ENCODE data around the gene MRPL22.

MRPL22 gene

DNA sequence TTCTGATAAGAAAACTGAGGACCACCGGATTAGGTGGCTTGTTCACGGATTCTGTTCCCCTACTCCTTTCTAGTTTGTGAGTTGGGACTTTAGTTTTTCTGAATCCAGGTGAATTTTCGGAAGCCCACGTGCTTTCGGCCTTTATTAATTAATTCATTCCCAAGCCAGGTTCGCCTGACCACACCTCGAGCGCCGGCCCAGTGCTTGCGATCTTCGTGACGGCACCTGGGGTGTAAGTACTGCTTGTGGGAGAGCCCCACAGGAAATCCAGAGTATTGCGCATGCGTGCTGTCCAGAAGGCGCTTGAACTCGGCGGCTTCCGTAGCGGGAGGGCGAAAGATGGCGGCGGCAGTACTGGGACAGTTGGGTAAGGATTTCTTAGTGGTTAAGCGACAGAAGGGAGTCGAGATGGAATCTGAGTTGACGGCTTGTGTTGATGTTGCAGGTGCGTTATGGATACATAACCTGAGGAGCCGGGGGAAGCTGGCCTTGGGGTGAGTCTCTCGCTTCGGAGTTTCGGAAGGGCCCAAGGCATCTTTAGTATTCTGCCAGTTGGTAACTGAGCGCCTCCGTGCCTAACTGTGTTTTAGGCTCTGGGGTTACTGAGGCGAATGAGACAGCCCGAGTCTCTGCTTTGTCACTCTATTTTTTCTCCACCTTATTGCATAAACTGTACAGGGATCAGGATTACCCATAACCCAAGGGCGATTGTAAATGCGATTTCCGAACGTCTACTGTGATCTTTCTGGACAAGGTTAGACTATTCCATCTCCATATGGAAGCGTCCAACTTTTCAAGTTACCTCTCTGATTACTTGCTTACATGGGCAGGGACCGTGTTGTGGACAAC, at the start of gene MRPL22:
MRPL22 (plus strand) TSS at position 302 of the 849 bp plus-strand sequence; CDS start at position 340, 38 bp downstream.
- in situ Hi-C loops (cut with HindIII; ENCODE audit: low sequenced_read_pairs), result no loop called here

DNA sequence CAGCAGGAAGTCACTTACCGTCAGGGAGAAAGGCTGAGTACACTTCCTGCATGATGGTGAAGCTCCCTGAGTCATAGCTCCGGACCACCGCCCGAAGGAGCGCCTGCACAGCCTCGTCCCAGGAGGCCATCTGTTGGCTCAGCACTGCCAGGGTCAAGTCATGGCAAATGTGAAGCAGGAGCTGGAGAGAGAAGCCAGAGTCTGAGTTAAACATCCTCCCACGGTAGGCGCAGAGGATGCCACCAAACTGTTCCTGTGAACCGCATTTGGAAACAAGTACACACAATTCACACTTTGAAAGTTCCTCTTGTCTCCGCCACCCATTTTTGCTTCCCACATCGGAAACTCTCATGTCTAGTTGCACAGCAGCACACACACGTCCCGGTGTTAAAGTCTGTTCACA, 48.5 kb upstream of the MRPL22 start:
- in situ Hi-C loops (cut with HindIII; ENCODE audit: low sequenced_read_pairs), result no loop called here

DNA sequence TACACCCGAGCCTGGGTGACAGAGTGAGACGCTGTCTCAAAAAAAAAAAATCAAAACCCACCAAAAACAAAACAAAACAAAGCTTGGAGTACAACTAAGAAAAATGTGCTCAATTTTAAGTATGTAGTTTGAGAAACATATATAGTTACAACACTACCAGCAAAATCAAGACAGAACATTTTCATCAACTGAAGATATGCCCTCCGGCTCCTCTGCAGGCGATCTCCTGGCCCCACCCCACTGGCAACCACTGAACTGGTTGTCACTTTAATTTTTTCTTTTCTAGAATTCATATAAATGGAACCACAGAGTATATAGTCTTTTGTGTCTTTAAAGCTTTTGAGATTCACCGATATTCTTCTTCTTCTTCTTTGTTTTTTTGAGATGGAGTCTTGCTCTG, 47.5 kb upstream of the MRPL22 start:
- in situ Hi-C loops (cut with HindIII; ENCODE audit: low sequenced_read_pairs), result no loop called here

DNA sequence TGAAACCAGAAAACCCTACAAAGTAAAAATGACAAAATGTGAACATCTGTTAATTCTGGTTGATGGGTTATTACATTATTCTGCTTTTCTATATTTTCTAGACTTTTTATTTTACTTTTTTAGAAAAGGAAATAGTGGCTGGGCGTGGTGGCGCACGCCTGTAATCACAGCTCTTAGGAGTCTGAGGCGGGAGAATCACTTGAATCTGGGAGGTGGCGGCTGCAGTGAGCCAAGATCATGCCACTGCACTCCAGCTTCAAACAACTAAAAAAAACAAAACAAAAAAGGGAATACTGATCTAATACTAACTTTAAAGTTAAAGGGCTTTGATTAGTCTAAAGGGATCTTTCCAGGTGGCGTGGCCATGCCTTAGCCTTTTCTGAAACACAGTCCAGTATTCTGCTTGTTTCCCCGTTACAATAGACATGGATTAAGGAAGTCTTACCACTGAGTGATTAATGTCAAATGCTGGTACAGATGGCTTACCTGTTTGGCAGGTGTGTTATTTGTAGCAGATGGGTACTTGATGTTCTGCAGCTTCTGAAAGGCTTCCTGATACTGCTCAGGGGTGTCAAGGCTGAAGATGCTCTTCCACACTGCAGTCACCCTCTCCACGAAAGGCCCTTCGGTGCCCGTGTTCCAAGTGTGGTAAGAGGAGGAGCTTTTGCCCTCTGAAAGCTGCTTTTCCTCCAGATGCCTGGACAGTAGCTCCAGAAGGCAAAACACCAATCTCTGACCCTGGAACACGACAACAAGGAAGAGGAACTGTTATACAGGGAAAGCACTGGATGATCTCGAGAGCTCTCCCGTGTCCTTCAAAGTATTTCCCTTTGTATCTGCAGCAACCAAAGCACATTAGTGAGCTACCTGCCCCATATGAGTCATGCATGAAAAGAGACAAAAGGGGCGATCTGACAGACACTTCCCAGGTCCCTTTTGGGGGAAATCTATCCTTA, 45.0 kb upstream of the MRPL22 start:
- in situ Hi-C loops (cut with HindIII; ENCODE audit: low sequenced_read_pairs), result no loop called here

DNA sequence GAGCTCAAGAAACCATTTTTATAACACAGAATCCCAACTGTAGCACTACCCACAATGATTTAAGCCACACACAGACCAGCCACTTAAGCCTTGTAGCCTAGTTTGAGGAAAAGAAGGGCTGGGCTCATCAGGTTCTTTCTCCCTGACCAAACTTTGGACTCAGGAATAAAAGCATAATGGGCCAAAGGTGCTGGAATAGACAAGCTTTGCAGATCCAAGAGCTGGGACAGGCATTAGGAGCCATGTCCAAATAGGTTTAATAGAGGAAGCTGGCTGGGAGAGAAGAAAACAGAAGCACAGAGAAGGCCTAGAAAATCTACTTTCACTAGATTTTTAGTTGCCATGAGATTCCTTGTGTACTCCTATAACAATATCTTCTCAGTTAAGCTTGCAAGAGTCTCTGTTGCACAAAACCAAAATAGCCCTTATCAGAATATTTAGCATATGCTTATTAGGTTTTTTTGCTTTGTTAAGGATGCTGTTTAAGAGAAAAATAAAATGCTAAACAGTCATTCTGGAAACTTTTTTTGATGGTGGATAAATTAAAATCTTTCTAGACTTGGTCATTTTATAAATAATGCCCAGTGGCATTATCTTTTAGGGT, 44.2 kb upstream of the MRPL22 start:
- in situ Hi-C loops (cut with HindIII; ENCODE audit: low sequenced_read_pairs), result no loop called here

DNA sequence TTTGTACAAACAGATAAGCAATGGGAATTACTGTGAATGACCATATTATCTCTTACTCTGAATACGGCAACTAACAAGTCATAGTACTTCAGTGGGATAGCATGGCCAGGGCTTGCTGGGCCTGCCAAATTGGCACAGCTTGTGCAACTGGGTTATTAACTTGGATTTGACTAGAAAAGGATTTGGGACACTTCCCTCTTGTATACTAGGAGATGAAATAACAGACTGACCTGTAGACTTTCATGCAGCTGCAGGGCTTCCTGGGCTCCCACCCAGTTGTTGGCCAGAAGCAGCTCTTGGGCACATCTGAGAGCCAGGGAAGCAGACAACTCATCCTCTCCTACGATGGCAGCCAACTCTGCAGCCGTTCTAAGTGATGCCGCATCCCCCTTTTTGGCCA, 42.7 kb upstream of the MRPL22 start:
- in situ Hi-C loops (cut with HindIII; ENCODE audit: low sequenced_read_pairs), result no loop called here

DNA sequence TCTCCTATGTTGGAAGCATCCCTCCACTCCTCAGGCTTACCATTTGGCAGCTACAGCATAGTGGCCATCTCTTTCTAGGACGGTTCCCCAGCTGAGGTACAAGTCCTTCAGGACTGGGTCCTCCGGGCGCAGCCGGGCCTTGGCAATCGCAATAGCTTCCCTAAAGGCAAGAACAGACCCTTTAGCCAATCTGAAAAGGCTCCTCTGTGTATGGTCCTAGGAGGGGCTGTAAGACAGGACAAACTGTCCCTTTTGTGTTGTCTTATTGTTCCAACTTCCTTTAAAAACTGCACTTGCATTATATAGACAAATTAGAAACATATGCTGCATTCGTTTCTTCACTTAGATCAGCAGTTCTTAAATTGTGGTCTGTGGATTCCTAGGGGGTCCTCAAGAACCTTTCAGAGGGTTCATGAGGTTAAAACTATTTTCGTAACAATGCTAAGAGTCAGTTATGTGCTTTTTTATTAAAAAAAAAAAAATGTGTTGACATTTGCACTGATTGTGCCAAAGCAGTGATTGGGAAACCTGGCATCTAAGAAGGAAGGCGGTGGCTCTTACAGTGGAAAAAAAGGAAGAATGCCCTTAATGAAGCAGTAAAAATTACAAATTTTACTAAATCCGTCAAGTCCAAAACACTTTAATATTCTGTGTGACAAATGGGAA, 41.6 kb upstream of the MRPL22 start:
- in situ Hi-C loops (cut with HindIII; ENCODE audit: low sequenced_read_pairs), result no loop called here

DNA sequence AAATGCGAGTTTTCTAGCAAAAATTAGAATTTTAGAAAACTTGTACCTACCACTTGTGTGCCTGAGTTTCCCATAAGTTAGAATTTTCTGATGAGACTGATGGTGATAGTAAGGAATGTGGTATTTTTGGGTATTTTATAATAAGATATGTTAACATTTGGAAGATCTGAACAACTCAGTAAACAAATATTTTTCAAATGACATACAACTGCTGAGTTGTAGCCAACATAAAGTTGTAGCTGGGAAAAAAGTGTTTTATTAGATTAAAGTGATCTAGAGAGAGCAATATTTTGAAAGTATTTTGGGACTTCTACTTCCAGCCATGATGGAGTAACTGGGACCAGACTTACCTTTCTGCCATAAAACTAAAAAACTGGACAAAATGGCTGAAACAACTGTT, 40.8 kb upstream of the MRPL22 start:
- in situ Hi-C loops (cut with HindIII; ENCODE audit: low sequenced_read_pairs), result loop anchor here (5.0 to 10.0 kb wide), 2 partner anchors 98 to 255 kb away; no protein-coding TSS in a partner anchor

DNA sequence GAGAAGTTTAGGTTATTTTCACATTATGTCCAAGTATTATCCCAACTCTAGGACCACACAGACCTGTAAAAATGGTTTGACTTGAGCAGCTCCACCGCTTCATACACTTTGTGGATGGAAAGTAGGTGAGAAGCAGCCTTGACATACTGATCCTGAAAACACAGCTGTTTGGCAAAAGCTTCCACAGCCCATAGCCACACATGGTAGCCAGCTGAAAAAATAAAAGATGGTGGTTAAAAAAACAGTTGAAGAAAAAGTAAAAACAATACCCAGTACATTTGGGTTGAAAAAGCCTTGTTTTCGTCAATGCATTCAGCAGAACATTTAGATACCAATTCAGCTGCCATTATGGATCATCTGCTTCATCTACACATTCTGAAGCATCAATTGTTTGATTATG, 39.6 kb upstream of the MRPL22 start:
- in situ Hi-C loops (cut with HindIII; ENCODE audit: low sequenced_read_pairs), result loop anchor here (5.0 to 10.0 kb wide), 2 partner anchors 99 to 256 kb away; no protein-coding TSS in a partner anchor

DNA sequence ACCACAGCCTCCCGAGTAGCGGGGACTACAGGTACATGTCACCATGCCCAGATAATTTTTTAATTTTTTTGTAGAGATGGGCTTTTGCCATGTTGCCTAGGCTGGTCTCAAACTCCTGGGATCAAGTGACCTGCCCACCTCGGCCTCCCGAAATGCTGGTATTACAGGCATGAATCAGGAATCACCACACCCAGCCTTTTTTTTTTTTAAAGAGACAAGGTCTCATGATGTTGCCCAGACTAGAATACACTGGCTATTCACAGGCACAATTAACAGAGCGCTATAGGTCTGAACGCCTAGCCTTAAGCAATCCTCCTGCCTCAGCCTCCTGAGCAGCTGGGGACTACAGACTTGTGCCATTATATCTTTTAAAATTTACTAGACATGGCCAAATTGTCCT, 39.0 kb upstream of the MRPL22 start:
- in situ Hi-C loops (cut with HindIII; ENCODE audit: low sequenced_read_pairs), result loop anchor here (5.0 to 10.0 kb wide), 2 partner anchors 100 to 257 kb away; no protein-coding TSS in a partner anchor

DNA sequence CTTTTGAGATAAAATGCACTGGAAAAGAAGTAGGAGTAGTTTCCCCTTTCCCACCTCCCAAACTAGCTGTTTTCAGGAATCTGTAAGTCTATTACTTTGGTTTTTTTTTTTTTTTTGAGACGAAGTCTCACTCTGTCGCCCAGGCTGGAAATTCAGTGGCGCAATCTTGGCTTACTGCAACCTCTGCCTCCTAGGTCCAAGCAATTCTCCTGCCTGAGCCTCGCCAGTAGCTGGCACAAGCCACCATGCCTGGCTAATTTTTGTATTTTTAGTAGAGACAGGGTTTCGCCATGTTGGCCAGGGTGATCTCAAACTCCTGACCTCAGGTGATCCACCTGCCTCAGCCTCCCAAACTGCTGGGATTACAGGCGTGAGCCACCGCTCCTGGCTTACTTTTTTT, 35.3 kb upstream of the MRPL22 start:
- in situ Hi-C loops (cut with HindIII; ENCODE audit: low sequenced_read_pairs), result loop anchor here (10.0 kb wide), 1 partner anchor 261 kb away; no protein-coding TSS in a partner anchor

DNA sequence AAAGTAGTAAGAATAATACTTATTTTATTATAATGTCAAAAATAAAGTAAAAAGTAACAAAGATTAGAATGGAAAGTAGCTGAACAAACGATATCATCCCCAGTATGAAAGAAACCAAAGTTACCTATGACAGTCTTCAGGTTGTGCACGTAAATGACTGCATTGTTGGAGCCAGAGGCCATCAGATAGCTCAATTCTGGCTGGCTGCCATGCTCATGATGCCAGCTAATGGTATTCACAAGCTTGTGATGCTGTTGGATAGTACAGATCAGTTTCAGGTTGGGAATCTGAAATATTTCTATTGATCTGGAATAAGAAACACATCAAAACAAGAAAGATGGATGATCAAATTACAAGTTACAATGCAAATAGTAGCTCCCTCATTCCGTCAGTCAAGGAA, 24.0 kb upstream of the MRPL22 start:
- in situ Hi-C loops (cut with HindIII; ENCODE audit: low sequenced_read_pairs), result no loop called here

DNA sequence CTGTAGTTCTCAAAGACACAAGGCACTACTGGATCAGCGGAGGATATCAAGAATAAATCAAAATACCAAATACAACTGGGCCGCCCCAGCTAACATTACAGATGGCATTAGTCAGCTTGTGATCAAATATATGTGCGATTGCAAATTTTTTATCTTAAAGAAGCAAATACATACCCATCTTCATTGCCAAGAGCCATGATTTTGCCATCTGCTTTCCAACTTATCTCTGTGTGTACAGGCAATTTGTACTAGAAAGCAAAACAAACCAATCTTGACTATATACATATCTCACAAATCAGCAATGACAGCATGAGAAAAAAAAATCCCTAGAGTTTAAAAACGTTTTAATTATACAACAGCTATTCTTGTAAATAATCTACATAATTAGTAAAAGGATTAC, 23.1 kb upstream of the MRPL22 start:
- in situ Hi-C loops (cut with HindIII; ENCODE audit: low sequenced_read_pairs), result no loop called here

DNA sequence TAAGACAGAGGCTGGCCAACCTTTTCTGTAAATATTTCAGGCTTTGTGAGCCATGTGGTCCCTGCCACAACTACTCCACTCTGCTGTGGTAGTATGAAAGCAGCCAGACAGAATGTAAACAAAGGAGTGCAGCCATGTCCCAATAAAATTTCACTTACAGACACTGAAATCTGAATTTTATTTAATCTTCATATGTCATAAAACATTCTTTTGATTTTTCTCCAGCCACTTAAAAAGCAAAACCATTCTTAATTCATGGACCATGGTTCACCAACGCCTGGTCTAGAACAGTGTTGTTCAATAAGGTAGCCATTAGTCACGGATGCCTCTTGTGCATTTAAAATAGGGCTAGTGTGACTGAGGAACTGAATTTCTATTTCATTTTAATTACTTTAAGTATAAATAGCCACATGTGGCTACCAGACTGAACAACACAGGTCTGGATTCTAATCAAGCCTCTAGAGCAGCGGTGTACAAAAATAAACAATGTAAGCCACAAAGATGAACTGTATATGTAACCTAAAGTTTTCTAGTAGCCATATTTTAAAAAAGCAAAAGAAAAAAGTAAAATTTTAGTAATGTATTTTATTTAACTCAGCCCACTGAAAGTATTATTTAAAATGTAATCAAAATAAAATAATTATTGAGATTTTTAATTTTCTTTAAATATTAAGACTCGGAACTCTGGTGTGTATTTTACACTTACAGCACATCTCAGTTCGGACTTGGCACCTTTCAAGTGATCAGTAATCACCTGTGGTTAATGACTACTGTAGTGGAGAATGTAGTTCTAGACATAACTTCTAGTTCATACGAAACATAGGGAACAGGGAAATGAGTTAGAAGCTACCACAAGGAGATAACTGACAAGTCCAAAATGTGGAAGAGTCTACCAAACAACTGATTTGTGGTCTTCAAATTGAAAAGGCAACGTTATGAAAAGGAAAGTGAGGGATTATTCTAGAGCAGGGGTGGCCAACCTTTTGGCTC, 17.1 kb upstream of the MRPL22 start:
- in situ Hi-C loops (cut with HindIII; ENCODE audit: low sequenced_read_pairs), result no loop called here

DNA sequence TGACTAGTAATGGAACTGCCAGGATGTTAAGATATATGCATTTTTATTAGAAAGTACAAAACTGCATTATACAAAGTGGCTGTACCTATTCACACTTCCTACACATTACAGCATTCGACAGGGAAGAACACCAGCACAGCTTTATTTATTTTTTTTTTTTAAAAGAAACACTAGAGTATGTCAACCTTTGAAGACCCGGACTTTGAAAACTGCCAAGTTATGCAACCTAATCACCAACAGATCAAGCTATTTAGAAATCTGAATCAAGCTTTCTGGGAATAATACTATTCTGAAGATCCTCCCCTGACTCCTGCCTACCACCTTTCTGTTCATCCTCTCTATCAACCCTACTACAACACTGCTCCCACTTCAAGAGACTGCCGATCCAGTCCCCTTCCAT, 7.3 kb upstream of the MRPL22 start:
- in situ Hi-C loops (cut with HindIII; ENCODE audit: low sequenced_read_pairs), result no loop called here

DNA sequence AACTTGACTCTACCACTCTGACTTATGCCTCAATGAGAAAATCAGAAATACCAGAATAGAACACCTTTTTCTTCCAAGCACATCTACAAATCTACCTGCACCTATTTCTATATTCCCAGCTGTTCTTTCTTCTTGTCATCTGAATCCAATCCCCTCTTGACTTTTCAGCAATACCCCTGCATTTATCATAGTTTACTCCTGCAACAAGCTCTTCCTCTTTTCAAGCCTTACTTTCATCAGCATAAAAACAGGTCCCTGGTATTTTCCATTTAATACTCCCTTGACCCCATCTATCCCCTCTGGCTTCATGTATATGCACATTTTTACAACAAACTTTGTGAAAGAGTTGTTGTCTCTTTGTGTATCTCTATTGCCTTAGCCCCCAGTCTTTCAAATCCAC, 6.0 kb upstream of the MRPL22 start:
- in situ Hi-C loops (cut with HindIII; ENCODE audit: low sequenced_read_pairs), result no loop called here

DNA sequence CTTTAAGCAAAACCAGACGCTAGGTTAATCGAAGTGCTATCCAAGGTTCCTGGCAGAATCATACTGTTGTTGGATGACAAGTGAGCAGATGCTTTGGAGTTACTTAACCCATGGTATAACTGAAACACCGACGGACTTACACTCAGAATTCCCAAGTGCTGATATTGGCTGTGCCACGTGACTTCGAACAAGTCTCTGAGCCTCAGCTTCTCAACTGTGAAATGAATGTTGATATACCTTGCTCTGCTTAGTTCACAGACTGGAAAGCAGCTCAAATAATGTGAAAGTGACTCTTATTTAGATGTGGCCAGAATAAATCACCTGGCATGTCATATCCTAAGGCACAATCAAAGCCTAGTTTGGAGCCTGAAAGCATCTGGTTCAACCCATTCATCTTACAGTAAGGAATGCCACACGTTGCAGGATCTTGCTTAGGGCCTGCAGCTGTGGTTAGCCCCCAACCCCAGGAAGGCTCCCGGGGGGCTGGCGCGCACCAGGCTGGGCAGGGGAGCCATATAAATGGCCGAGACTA, 3.6 kb upstream of the MRPL22 start:
- in situ Hi-C loops (cut with HindIII; ENCODE audit: low sequenced_read_pairs), result no loop called here

DNA sequence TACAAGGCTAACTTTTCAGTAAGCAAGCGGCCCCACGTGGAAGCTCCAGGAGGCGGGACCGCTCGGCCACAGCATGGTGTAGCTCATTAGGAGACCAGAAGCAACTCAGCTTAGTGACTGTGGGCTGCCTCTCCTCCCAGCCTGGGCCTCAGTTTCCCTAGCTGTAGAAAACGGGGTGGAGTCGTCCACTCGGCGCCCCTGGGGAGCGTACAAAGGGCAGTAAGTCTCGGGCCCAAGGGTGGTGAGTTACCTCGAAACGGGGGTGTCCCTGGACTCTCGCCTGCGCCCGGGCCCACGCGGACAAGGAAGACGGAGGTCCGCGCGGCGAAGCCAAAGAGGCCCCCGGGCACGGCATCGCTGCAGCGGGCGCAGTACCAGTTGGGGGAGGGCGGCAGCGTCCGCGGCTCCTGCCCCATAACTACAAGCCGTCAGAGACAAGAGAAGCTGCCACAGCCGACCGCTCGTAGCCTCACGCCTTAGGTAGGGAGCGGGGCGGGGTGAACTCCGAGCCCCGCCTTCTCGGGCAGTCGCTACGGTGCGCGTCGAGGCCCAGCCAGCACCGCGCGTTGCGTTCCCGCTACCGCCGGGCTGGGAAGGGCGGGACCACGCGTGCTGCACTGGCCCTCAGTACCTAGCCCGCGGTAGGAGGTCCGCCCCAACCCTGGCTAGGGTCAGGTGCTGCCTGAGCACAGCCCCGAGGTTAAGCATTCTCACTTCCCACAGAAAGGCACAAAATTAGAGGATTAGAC, 3.0 kb upstream of the MRPL22 start, which contains the start of gene GEMIN5:
GEMIN5 (minus strand) TSS at position 494 of the 749 bp plus-strand sequence; CDS start at position 416, 78 bp downstream.
- in situ Hi-C loops (cut with HindIII; ENCODE audit: low sequenced_read_pairs), result no loop called here

Measured in endothelial cell of hepatic sinusoid (primary cell).